Progenitor cell of endocrine pancreas (in vitro differentiated cells): ENCODE measurements around the gene OPRL1. TPM values are rescaled to one million over a fixed set of nuclear protein-coding genes. Genes with fewer than 3 reads are reported as not detected.

ENCODE experiments used
- DNase-seq: peaks from one replicate; pipeline ENCODE4 v3.0.0; 2021; ENCODE audit warnings: low spot score; ENCODE audit not compliant: unreplicated experiment
- H3K27ac Mint-ChIP-seq: 2 replicates; pipeline ENCODE4 v1.8.0; 2021; ENCODE audit warnings: mild to moderate bottlenecking, moderate library complexity, mixed read lengths
- H3K27me3 Mint-ChIP-seq: 2 replicates; pipeline ENCODE4 v1.8.0; 2021; ENCODE audit warnings: mixed read lengths
- H3K36me3 Mint-ChIP-seq: 2 replicates; pipeline ENCODE4 v1.8.0; 2022; ENCODE audit warnings: mixed read lengths; ENCODE audit not compliant: insufficient read depth
- H3K4me1 Mint-ChIP-seq: 2 replicates; pipeline ENCODE4 v1.8.0; 2021; ENCODE audit warnings: low read depth, mixed read lengths
- H3K4me3 Mint-ChIP-seq: 2 replicates; pipeline ENCODE4 v1.8.0; 2021; ENCODE audit warnings: low read depth, mild to moderate bottlenecking, moderate library complexity, mixed read lengths
- H3K9me3 Mint-ChIP-seq: 2 replicates; pipeline ENCODE4 v1.8.0; 2021; ENCODE audit warnings: low read depth, mixed read lengths
- CTCF ChIP-seq: fragments of 200-600 bp; sonication (generic); IDR thresholded peaks from one replicate; pipeline ENCODE4 v1.5.0; 2021; ENCODE audit warnings: antibody characterized with exemption, mild to moderate bottlenecking; ENCODE audit not compliant: unreplicated experiment
- total RNA-seq: library from RNA; stranded (reverse); gene quantifications from 2 replicates; pipeline ENCODE4 v1.2.1, GENCODE V29; 2021

Gene OPRL1
- total RNA-seq, 1 donor from 2014 or later, result 1.5 TPM

GRCh38 chr20:64077094-64077493 lies 2.8 kb upstream of the OPRL1 start:
- DNase-seq, result no peak
- Mint-ChIP-seq H3K9me3 (no peaks in the 10 kb centered on the region), H3K4me1 (peaks cover 6% of the 10 kb centered on the region), H3K4me3 (no peak overlapping the region), H3K36me3 (no peaks in the 10 kb centered on the region), H3K27me3 (peaks cover 16% of the 10 kb centered on the region), H3K27ac (no peak overlapping the region)
- no peak for TF ChIP-seq CTCF

GRCh38 chr20:64077541-64077875 lies 2.4 kb upstream of the OPRL1 start:
- no peaks in the 10 kb centered on the region for H3K36me3 Mint-ChIP-seq
- peaks cover 20% of the 10 kb centered on the region for H3K27me3 Mint-ChIP-seq
- H3K27ac Mint-ChIP-seq, result no peak overlapping the region
- peaks cover 6% of the 10 kb centered on the region for H3K4me1 Mint-ChIP-seq
- no peak for DNase-seq
- no peaks in the 10 kb centered on the region for H3K9me3 Mint-ChIP-seq
- no peak overlapping the region for H3K4me3 Mint-ChIP-seq
- no peak for TF ChIP-seq CTCF

GRCh38 chr20:64077876-64078551 lies 1.9 kb upstream of the OPRL1 start:
- no peak overlapping the region for H3K4me3 Mint-ChIP-seq
- no peak for TF ChIP-seq CTCF
- H3K4me1 Mint-ChIP-seq, result peaks cover 6% of the 10 kb centered on the region
- no peak for DNase-seq
- no peaks in the 10 kb centered on the region for H3K36me3 Mint-ChIP-seq
- no peak overlapping the region for H3K27ac Mint-ChIP-seq
- no peaks in the 10 kb centered on the region for H3K9me3 Mint-ChIP-seq
- peaks cover 23% of the 10 kb centered on the region for H3K27me3 Mint-ChIP-seq

GRCh38 chr20:64078934-64079272 lies 979 bp upstream of the OPRL1 start:
- H3K4me1 Mint-ChIP-seq, result peaks cover 6% of the 10 kb centered on the region
- peaks cover 26% of the 10 kb centered on the region for H3K27me3 Mint-ChIP-seq
- no peak overlapping the region for H3K27ac Mint-ChIP-seq
- no peaks in the 10 kb centered on the region for H3K36me3 Mint-ChIP-seq
- no peak for TF ChIP-seq CTCF
- H3K4me3 Mint-ChIP-seq, result peak overlapping the region; percentile 56
- H3K9me3 Mint-ChIP-seq, result no peaks in the 10 kb centered on the region
- DNase-seq, result no peak

GRCh38 chr20:64079273-64080012 lies 439 bp upstream of the OPRL1 start, which contains the start of gene RGS19:
TSS of gene RGS19 (minus strand) at chr20:64079518. CDS start at chr20:64076886, 2,632 bp downstream.
- H3K27me3 Mint-ChIP-seq, result peaks cover 30% of the 10 kb centered on the region
- peak within 1 kb of the TSS; percentile 41 for H3K27ac Mint-ChIP-seq
- DNase-seq, result peak; percentile 51
- H3K9me3 Mint-ChIP-seq, result no peaks in the 10 kb centered on the region
- H3K4me3 Mint-ChIP-seq, result peak within 1 kb of the TSS; percentile 75
- no peaks in the 10 kb centered on the region for H3K36me3 Mint-ChIP-seq
- TF ChIP-seq CTCF, result no peak
- H3K4me1 Mint-ChIP-seq, result peaks cover 8% of the 10 kb centered on the region
